Rectal smooth muscle tissue (tissue), 1 donor: Measurements from ENCODE around the gene SFSWAP.
"Not testable (repeated sequence)": the region's sequence is repeated elsewhere in the genome, so short reads cannot be mapped to it uniquely, and the experiment has no call there.

Source experiments
- H3K27ac ChIP-seq: one replicate; pipeline ENCODE4 v1.7.0; 2013; ENCODE audit warnings: low read depth, low read length, inconsistent platforms
- H3K27me3 ChIP-seq: one replicate; pipeline ENCODE4 v1.7.0; 2013; ENCODE audit warnings: low read length; ENCODE audit not compliant: control insufficient read depth, insufficient read depth
- H3K36me3 ChIP-seq: one replicate; pipeline ENCODE4 v1.7.0; 2013; ENCODE audit warnings: low read length; ENCODE audit not compliant: control insufficient read depth, insufficient read depth
- H3K4me1 ChIP-seq: one replicate; pipeline ENCODE4 v1.7.0; 2013; ENCODE audit warnings: low read length; ENCODE audit not compliant: control insufficient read depth, insufficient read depth
- H3K4me3 ChIP-seq: one replicate; pipeline ENCODE4 v1.7.0; 2013; ENCODE audit warnings: low read length
- H3K9ac ChIP-seq: one replicate; pipeline ENCODE4 v1.7.0; 2013; ENCODE audit warnings: low read length

Gene SFSWAP

DNA sequence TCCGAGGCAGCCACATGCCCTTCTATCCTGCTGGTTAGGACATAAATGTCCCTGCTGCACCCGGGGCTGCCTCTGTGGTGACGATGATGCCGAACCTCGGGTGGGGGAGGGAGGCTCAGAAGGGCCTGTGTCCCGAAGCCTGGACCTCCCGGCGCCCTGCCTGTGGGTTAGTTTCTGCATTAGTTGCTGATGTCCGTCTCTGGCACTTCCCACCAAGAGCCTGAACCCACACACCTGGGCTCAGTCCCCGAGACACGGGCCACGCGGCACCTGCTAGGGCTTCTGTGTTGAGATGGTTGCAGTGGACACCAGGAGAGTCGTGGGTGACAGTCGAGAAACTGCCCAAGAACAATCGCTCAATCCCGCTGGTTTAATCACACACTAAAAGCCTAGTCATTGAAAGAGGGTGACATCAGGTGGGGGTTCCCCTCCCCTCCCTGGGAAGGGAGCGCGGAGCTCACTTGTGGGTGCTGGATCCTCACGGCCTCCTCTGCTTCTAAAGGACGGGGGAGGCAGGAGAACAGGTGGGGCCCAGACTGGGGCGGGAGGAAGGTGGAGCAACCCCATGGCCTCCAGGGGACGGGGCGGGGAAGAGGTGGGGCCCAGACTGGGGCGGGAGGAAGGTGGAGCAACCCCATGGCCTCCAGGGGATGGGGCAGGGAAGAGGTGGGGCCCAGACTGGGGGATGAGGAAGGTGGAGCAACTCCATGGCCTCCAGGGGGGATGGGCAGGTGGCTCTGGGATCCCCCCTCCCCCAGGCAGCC is 29.0 kb upstream of the SFSWAP start:
- H3K36me3 ChIP-seq, H3K4me1 ChIP-seq, H3K27me3 ChIP-seq, H3K9ac ChIP-seq, H3K4me3 ChIP-seq, H3K27ac ChIP-seq: not testable (repeated sequence)

DNA sequence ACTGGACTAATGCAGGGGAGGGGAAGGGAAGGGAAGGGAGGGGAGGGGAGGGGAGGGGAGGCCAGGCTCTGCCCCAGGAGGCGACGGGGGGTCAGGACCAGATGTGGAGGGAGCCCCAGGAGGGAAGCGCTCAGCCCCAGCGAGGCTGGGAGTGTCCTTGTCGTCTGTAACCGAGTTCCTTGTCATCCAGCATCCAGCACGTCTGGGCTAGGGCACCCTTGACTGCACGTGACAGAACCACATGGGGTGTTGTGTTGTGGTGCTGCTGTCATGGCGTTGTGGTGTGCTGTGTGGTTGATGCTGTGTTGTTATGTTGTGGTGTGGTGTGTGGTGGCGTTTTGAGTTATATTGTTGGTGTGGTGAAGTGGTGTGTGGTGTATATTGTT is 28.4 kb upstream of the SFSWAP start:
- H3K9ac ChIP-seq, result no peak overlapping the region
- no peaks in the 10 kb centered on the region for H3K36me3 ChIP-seq
- no peaks in the 10 kb centered on the region for H3K4me1 ChIP-seq
- no peak overlapping the region for H3K4me3 ChIP-seq
- H3K27ac ChIP-seq, result no peak overlapping the region
- no peaks in the 10 kb centered on the region for H3K27me3 ChIP-seq

DNA sequence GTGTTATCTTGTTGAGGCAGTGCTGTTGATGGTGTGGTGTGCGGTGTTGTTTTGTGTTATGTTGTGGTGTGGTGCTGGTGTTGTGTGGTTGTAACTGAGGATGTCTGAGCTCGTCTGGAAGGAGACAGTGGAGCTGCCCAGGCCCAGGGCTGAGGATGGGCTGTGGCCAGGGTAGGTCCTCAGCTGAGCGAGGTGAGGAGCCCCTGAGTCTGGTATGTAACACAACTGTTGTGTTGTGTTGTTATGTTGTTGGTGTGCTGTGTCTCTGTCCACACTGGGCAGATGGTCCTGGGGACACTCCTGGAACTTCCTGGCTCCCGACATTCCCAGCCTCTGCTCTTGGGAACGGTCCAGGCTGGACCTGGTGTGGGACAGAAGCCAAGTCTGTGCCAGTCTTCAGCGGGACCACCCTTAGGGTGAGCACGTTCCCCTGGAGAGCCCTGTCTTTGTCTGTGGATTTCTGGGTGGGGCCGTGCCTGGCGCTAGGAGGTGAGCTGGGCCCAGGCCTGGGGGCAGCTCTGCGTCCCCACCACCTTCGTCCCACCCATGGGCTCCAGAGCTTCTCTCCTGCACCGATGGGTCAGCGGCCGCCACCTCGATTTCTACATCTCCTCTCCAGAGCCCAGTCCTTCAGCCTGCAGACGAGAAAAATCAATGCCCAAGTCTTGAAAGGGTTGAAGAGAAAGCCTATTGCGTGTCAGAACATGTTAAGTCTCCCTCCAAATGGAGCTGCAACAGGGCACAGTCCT is 27.4 kb upstream of the SFSWAP start:
- Histone ChIP-seq H3K4me3 (no peak overlapping the region), H3K4me1 (no peaks in the 10 kb centered on the region), H3K9ac (no peak overlapping the region), H3K27me3 (no peaks in the 10 kb centered on the region), H3K27ac (no peak overlapping the region), H3K36me3 (no peaks in the 10 kb centered on the region)

DNA sequence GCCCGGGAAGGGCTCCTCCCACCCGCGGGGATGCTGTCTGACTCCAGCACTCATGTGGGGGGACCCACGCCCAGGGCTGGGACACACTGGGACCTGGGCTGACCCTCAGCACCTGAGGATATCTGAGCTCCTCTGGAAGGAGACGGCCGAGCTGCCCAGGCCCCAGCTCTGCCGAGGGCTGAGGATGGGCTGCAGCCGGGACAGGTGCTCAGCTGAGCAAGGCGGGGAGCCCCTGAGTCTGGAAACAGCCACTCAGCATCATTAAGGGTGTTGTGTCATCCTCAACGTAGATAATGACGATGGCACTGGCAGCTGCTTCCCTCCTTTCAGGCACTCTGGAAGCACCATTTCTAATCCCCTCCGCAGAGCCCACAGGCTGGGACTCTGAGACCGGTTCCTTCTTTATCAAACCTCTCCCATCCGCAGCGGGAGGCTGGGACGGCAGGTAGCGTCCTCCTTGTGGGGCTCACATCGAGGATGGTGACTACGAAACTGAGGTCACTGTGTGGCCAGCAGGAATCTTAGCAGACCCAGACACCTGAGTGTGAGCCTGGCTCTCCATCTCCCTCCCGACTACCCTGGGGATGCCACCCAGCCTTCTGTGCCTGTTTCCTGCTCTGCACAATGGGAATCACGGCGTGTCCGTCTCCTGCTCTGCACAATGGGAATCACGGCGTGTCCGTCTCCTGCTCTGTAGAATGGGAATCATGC is 26.7 kb upstream of the SFSWAP start:
- Histone ChIP-seq H3K27ac (no peak overlapping the region), H3K4me1 (no peaks in the 10 kb centered on the region), H3K4me3 (no peak overlapping the region), H3K36me3 (no peaks in the 10 kb centered on the region), H3K27me3 (no peaks in the 10 kb centered on the region), H3K9ac (no peak overlapping the region)

DNA sequence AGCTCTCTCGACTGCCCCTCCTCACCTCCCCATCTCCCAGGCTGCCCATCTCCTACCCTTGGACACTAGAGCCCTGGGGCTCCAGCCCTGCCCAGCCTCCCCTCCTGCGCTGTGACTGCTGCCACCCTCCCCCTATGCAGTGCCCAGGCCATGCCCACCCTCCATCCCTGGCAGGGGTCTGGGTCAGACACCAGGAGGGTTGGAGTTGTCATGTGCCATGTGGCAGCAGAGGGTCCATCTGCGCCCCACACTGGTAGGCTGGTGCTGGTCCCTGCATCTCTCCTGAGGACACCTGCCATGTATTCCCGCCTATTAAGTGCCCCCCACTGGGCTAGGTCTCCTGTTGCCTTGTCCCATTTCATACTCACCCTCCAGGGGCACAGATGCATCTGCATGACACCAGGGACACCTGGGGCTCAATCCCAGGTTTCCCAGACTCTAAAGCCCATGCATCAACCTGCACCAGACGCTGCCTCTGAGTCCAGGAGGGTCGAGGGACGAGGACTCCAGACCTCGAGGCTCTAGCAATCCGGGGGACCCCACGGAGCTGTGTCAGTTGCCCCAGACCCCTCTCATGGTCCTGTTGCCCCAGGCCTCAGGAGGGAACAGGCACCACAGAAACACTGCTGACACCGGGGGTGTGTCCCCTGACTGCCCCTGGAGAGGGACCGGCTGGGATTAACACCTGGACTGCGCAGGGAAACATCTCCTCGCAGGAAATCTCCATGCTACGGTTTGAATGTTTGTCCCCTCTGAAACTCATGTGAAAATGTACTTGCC is 23.4 kb upstream of the SFSWAP start:
- Histone ChIP-seq H3K27me3 (no peaks in the 10 kb centered on the region), H3K27ac (no peak overlapping the region), H3K4me3 (no peak overlapping the region), H3K4me1 (no peaks in the 10 kb centered on the region), H3K9ac (no peak overlapping the region), H3K36me3 (no peaks in the 10 kb centered on the region)

DNA sequence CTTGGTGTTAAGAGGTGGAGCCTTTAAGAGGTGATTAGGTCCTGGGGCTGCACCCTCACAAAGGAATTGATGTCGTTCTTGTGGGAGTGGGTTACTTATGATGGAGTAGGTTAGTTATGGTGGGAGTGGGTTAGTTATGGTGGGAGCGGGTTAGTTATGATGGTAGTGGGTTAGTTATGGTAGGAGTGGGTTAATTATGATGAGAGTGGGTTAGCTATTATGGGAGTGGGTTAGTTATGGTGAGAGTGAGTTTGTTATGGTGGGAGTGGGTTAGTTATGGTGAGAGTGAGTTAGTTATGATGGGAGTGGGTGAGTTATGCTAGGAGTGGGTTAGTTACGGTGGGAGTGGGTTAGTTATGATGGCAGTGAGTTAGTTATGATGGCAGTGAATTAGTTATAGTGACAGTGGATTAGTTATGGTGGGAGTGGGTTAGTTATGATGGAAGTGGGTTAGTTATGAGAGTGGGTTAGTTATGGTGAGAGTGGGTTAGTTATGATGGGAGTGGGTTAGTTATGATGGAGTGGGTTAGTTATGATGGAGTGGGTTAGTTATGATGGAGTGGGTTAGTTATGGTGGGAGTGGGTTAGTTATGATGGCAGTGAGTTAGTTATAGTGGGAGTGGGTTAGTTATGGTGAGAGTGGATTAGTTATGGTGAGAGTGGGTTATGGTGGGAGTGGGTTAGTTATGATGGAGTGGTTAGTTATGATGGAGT is 22.6 kb upstream of the SFSWAP start:
- no peak overlapping the region for H3K4me3 ChIP-seq
- no peak overlapping the region for H3K9ac ChIP-seq
- no peak overlapping the region for H3K27ac ChIP-seq
- no peaks in the 10 kb centered on the region for H3K36me3 ChIP-seq
- H3K4me1 ChIP-seq, result no peaks in the 10 kb centered on the region
- H3K27me3 ChIP-seq, result no peaks in the 10 kb centered on the region

DNA sequence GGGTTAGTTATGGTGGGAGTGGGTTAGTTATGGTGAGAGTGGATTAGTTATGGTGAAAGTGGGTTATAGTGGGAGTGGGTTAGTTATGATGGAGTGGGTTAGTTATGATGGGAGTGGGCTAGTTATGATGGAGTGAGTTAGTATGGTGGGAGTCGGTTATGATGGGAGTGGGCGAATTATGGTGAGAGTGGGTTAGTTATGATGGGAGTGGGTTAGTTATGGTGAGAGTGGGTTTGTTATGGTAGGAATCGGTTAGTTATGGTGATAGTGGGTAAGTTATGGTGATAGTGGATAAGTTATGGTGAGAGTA is 22.1 kb upstream of the SFSWAP start:
- H3K4me3 ChIP-seq, result no peak overlapping the region
- H3K27me3 ChIP-seq, result no peaks in the 10 kb centered on the region
- no peaks in the 10 kb centered on the region for H3K36me3 ChIP-seq
- H3K4me1 ChIP-seq, result no peaks in the 10 kb centered on the region
- no peak overlapping the region for H3K9ac ChIP-seq
- no peak overlapping the region for H3K27ac ChIP-seq

DNA sequence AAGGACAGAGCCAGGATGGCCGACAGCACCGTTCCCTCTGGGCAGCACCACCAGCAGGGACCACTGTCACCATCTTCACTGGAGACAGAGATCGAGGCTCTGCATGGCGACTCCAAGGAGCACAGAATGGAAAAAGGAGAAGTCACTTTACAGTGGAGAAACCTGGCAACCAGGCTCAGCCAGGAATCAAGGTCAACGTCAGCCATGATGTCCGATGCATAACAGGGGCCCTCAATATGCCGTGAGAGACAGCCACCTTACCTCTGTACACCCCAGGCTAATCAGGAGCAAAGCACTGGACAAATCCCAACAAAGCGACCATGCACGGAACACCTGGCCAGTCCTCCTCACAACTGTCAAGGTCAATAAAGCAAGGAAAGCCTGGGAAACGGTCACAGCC is 20.6 kb upstream of the SFSWAP start:
- Histone ChIP-seq H3K4me1 (no peaks in the 10 kb centered on the region), H3K36me3 (no peaks in the 10 kb centered on the region), H3K27ac (no peak overlapping the region), H3K4me3 (no peak overlapping the region), H3K27me3 (no peaks in the 10 kb centered on the region), H3K9ac (no peak overlapping the region)

DNA sequence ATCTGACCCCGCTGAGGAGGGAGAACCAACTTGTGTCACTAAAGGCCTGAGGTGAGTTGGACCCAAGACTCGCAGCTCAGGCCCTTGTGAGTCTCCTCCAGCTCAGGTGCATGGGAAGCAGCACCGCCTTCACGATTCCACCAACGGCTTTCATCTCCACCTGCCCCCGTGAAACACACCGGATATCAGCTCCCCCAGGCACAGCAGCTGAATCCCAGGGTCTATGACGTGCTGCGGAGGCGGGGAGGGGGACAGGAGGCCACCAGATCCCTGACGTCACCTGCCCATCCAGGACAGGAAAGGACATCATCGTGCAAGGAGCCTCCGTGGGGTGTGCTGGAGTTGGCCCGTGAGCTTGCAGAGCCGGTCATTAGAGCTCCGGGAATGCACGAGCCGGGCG is 18.5 kb upstream of the SFSWAP start:
- H3K36me3 ChIP-seq, result no peaks in the 10 kb centered on the region
- no peaks in the 10 kb centered on the region for H3K27me3 ChIP-seq
- no peak overlapping the region for H3K4me3 ChIP-seq
- H3K4me1 ChIP-seq, result no peaks in the 10 kb centered on the region
- no peak overlapping the region for H3K27ac ChIP-seq
- no peak overlapping the region for H3K9ac ChIP-seq

DNA sequence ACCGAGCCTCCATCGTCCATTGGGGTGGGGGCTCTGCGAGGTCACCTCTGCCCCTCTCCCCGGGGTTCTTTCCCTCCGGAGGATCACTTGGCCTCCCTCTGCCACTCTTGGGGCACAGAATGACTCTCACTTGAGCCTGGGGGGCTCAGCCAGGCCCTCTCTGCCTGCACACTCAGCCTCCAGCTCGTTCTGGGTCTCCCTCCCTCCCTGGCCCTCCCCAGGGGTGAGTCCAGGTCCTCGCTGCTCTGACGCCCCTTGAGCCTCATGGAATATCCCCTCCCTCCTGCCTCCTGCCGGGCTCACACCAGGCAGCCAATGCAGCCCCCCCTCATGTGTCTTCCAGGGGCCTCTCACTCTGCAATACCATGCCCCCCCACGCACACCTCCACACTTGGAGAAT is 17.7 kb upstream of the SFSWAP start:
- Histone ChIP-seq H3K27me3 (no peaks in the 10 kb centered on the region), H3K4me1 (no peaks in the 10 kb centered on the region), H3K36me3 (no peaks in the 10 kb centered on the region), H3K4me3 (no peak overlapping the region), H3K27ac (no peak overlapping the region), H3K9ac (no peak overlapping the region)

DNA sequence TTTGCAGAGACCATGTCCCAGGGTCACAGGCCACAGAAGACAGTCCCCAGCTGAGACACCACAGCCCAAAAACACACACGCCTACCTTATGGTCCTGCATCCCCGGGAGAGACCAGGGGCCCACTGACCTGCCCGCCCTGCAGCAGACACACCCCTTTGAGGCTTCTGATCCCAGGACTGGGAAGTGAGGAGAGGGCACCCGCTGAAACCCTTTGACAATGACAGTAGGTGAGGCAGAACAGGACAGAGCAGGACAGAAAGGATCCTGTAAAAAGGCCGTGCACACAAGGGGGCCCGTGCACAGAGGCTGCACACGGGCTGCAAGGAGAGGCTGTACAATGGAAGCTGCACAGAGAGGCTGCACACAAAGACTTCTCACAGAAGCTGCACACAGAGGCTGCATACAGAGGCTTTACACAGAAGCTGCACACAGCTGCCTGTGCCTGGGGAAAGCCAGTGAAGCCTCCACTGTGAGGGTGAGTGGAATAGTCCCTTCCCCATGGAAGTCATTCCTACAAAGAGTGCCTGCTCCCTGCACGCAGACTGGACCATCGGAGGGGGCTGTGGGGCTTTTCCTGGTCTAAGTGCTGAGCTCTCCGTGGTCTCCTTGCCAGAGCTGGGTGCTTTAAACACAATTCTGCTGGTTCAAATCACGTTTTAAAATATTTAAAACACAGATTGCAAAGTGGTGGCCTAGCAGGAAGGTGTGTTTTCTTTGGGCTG is 16.6 kb upstream of the SFSWAP start:
- Histone ChIP-seq H3K27me3 (no peaks in the 10 kb centered on the region), H3K36me3 (no peaks in the 10 kb centered on the region), H3K4me1 (no peaks in the 10 kb centered on the region), H3K27ac (no peak overlapping the region), H3K9ac (no peak overlapping the region), H3K4me3 (no peak overlapping the region)
